Sigmoid colon (tissue), 7 donors: ENCODE results near the gene SNX33. TPM values are rescaled to one million over a fixed set of nuclear protein-coding genes. Genes with fewer than 3 reads are reported as not detected.
A peak's percentile ranks its signal among the peaks of the same experiment; 100 is the strongest.
"Not testable (repeated sequence)": the region's sequence is repeated elsewhere in the genome, so short reads cannot be mapped to it uniquely, and the experiment has no call there.

ENCODE experiments used
- DNase-seq: peaks from one replicate; pipeline ENCODE4 v3.0.0-alpha.2; 2019
- H3K27ac ChIP-seq, 4 donors: fragments of 200-600 bp; sonication (generic); one replicate each; pipeline ENCODE4 v1.5.1; 2016 to 2019; ENCODE audit warnings: mild to moderate bottlenecking in 1 of 4
- H3K27me3 ChIP-seq, 3 donors: fragments of 200-600 bp; sonication (generic); one replicate each; pipeline ENCODE4 v1.5.1; 2019; ENCODE audit warnings: mild to moderate bottlenecking in 1 of 3
- H3K36me3 ChIP-seq, 4 donors: fragments of 200-600 bp; sonication (generic); one replicate each; pipeline ENCODE4 v1.5.1; 2016 to 2019
- H3K4me1 ChIP-seq, 4 donors: fragments of 200-600 bp; sonication (generic); one replicate each; pipeline ENCODE4 v1.5.1; 2017 to 2019
- H3K4me3 ChIP-seq, 4 donors: fragments of 200-600 bp; sonication (generic); one replicate each; pipeline ENCODE4 v1.5.1; 2017 to 2019; ENCODE audit warnings: mild to moderate bottlenecking in 2 of 4, moderate library complexity in 1 of 4
- H3K9me3 ChIP-seq, 4 donors: fragments of 200-600 bp in 3 of 4; sonication (generic) in 3 of 4; one replicate each; pipeline versions ENCODE4 v1.5.1 to v1.6.1; 2013 to 2019
- EP300 ChIP-seq, 4 donors: sonication (generic); formaldehyde crosslinking; IDR thresholded peaks; one replicate each; pipeline ENCODE4 v1.6.1; 2017; ENCODE audit warnings: antibody characterized with exemption in 4 of 4
- POLR2A ChIP-seq, 2 donors: fragments of 450-650 bp; IDR thresholded peaks; one replicate each; pipeline ENCODE4 v1.6.1; 2016; ENCODE audit warnings: antibody characterized with exemption in 2 of 2, mild to moderate bottlenecking in 2 of 2, moderate library complexity in 2 of 2
- POLR2AphosphoS5 ChIP-seq, 4 donors: sonication (generic); formaldehyde crosslinking; IDR thresholded peaks; one replicate each; pipeline ENCODE4 v1.6.1; 2017; ENCODE audit warnings: antibody characterized with exemption in 4 of 4
- WGBS, 2 donors: extraction: QIAGEN DNeasy Blood & Tissue Kit; methylation state at CpG; one replicate each; pipeline ENCODE4 v1.1.7; 2013; 5-methylcytosine and 5-hydroxymethylcytosine counted together
- intact Hi-C: fragments of 100-400 bp; cut with DNase I; formaldehyde crosslinking; loops from one replicate; pipeline ENCODE4 v1.15.1; 2023
- polyA plus RNA-seq, 3 donors: library from polyadenylated mRNA; stranded (reverse); fragments of 200-250 nt; gene quantifications; one replicate each; pipeline ENCODE4 v1.2.3, GENCODE V29; 2013
- total RNA-seq, 4 donors: library from RNA; depleted of rRNA; stranded (reverse); fragments of >200 nt; gene quantifications; one replicate each; pipeline ENCODE4 v1.1.0, GENCODE V29; 2016
- TF ChIP-seq, protein P1 (sequence below), 4 experiments: fragments of 450-650 bp in 3 of 4; fragments of 200-600 bp in 1 of 4; IDR thresholded peaks; one replicate each; pipeline ENCODE4 v1.5.1; 2016 to 2019; ENCODE audit warnings: antibody characterized with exemption in 4 of 4, mild to moderate bottlenecking in 3 of 4, moderate library complexity in 2 of 4
- donor health status: healthy with polysubstance abuse.
- donor health status: Bipolar disorder and iron deficiency.
- donor health status: healthy.

The SNX33 gene
- total and polyA plus RNA-seq, 7 donors = 9.0 to 32.7 (median 20.9) TPM

- Histone ChIP-seq H3K27me3 (no peaks in the 10 kb centered on the region), H3K4me1 (peaks cover 0 to 38% (median 16%) of the 10 kb centered on the region in 4 donors), H3K9me3 (no peaks in the 10 kb centered on the region), H3K27ac (peak overlapping the region; percentile 10 to 99 (median 62)), H3K4me3 (no peak overlapping the region), H3K36me3 (peaks cover 46 to 99% (median 71%) of the 10 kb centered on the region in 4 donors)
- no peak for DNase-seq
- intact Hi-C loops = loop anchor here (5.0 kb wide), 2 partner anchors 43 to 173 kb away; no protein-coding TSS in a partner anchor
- TF ChIP-seq POLR2AphosphoS5 (IDR thresholded peaks at IDR 0.05) (no peak), POLR2A (IDR thresholded peaks at IDR 0.05) (no peak), EP300 (IDR thresholded peaks at IDR 0.05) (no peak)
- TF ChIP-seq, protein P1, sequence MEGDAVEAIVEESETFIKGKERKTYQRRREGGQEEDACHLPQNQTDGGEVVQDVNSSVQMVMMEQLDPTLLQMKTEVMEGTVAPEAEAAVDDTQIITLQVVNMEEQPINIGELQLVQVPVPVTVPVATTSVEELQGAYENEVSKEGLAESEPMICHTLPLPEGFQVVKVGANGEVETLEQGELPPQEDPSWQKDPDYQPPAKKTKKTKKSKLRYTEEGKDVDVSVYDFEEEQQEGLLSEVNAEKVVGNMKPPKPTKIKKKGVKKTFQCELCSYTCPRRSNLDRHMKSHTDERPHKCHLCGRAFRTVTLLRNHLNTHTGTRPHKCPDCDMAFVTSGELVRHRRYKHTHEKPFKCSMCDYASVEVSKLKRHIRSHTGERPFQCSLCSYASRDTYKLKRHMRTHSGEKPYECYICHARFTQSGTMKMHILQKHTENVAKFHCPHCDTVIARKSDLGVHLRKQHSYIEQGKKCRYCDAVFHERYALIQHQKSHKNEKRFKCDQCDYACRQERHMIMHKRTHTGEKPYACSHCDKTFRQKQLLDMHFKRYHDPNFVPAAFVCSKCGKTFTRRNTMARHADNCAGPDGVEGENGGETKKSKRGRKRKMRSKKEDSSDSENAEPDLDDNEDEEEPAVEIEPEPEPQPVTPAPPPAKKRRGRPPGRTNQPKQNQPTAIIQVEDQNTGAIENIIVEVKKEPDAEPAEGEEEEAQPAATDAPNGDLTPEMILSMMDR (IDR thresholded peaks at IDR 0.05) = no peak
- 84% methylated on average over 11 of the region's 11 CpGs for WGBS, 2 donors
Measured at GRCh38 chr15:75680007-75680789, 32.5 kb downstream of the SNX33 start.

DNA sequence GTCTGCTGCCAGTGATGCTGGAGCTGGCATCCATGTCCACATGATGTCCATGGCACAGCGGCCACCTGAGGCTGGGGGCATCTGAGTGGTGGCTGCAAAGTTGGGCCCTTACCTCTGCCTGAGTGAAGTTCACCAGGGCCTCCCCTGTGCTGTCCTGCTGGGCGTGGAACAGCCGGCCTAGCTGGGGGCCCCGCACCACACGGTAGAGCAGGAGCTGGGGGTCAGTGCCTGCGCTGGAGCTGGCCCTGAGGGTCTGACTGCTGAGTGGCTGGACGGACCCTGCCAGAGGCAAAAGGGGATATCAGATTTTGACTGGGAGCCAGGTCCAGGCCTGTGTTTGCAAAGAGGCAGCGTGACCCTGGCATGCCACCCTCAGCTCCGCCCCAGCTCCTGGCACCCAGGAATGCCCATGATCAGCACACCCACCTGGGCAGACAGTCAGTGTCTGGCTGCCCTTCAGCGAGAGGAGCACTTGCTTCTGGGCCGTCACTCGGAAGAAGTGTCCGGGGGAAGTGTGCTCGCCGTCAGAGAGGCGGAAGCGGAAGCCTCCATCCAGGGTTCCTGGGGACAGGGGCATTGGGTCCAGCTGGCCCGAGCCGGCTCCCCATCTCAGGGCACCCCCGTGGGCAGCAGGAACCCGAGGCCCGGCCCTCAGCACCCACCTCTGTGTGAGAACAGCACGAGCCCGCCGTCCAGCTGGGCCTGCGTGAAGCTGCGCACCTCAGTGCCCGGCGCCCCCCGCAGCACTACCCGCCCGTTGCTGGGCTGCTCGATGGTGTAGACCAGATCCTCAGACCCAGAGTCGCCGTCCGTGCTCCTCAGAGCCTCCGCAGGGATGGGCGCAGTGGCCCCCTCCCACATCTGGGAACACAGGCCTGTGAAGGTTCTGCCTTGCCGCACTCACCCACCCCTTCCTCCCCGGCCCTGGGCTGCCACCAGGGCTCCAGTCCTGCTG lies 34.7 kb downstream of the SNX33 start:
- Histone ChIP-seq H3K27ac (peak overlapping the region; percentile 18 to 99 (median 46)), H3K27me3 (no peaks in the 10 kb centered on the region), H3K4me3 (no peak overlapping the region), H3K9me3 (no peaks in the 10 kb centered on the region), H3K4me1 (peaks cover 0 to 37% (median 26%) of the 10 kb centered on the region in 4 donors), H3K36me3 (peaks cover 31 to 91% (median 61%) of the 10 kb centered on the region in 4 donors)
- 90 to 93% methylated on average over 40 of the region's 40 CpGs for WGBS, 2 donors
- TF ChIP-seq, protein P1 (IDR thresholded peaks at IDR 0.05) = no peak
- TF ChIP-seq POLR2AphosphoS5 (IDR thresholded peaks at IDR 0.05) (no peak), POLR2A (IDR thresholded peaks at IDR 0.05) (no peak), EP300 (IDR thresholded peaks at IDR 0.05) (no peak)
- intact Hi-C loops = loop anchor here (5.0 kb wide), 2 partner anchors 45 to 175 kb away; no protein-coding TSS in a partner anchor
- DNase-seq = no peak

DNA sequence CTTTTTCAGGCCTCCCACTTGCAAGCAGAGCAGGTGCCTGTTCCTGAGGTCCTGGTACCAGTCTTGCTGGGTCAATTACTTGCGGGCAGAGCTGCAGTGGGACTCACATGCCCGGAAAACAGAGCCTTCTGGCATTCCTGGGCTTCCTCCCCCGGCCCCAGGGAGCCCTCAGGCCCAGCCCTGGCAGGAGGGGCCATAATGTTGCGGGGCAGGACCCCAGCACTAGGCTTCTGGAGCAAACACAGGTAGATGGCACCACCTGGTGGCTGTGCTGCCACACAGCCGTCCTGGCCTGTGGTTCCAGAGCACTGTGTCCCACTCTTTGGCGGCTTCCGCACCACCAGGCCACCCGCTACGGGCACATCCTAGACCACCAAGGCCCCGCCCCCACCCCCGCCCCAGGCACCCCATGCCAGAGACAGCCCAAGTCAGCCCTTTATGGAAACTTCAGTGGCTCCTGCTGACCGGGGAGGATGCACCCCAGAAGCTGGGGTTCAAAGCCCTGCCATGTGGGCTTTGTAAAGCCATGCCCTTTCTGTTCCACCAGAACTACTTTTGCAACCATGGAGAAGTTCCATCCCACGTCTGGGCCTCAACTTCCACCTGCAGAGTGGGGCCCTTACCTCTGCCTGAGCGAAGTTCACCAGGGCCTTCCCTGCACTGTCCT lies 36.1 kb downstream of the SNX33 start:
- not testable (repeated sequence) for H3K27me3 ChIP-seq, H3K9me3 ChIP-seq, H3K4me3 ChIP-seq, DNase-seq
- WGBS, 2 donors = 18 to 23% methylated on average over 14 of the region's 14 CpGs
- Histone ChIP-seq H3K27ac (peak overlapping the region; percentile 4 to 99 (median 61)), H3K36me3 (peaks cover 38 to 91% (median 64%) of the 10 kb centered on the region in 4 donors), H3K4me1 (peaks cover 0 to 39% (median 28%) of the 10 kb centered on the region in 4 donors)
- TF ChIP-seq, protein P1 (IDR thresholded peaks at IDR 0.05) = peak; percentile 52 to 72 (median 66)
- peak in 1 of 4 donors; percentile 11 for TF ChIP-seq POLR2AphosphoS5 (IDR thresholded peaks at IDR 0.05)
- intact Hi-C loops = loop anchor here (2.0 to 5.0 kb wide), 3 partner anchors 46 to 176 kb away; no protein-coding TSS in a partner anchor

- WGBS, 2 donors = 89 to 92% methylated on average over 10 of the region's 10 CpGs
- no peak for TF ChIP-seq EP300 (IDR thresholded peaks at IDR 0.05)
- TF ChIP-seq, protein P1 (IDR thresholded peaks at IDR 0.05) = no peak
- DNase-seq = no peak
- Histone ChIP-seq H3K4me1 (peaks cover 0 to 39% (median 28%) of the 10 kb centered on the region in 4 donors), H3K27me3 (no peaks in the 10 kb centered on the region), H3K4me3 (no peak overlapping the region), H3K27ac (peak overlapping the region in 3 of 4 donors; percentile 55 to 99 (median 67)), H3K36me3 (peaks cover 47 to 91% (median 66%) of the 10 kb centered on the region in 4 donors), H3K9me3 (no peaks in the 10 kb centered on the region)
- intact Hi-C loops = loop anchor here (2.0 to 5.0 kb wide), 4 partner anchors 47 to 177 kb away; no protein-coding TSS in a partner anchor
Measured at GRCh38 chr15:75684648-75685047, 36.9 kb downstream of the SNX33 start.
